Activated CD8-positive, alpha-beta memory T cell treated with anti-CD3 and anti-CD28 coated beads, Interleukin-2, amount 10 ng/mL, durations not matched to agents 7 days and 5 days (primary cell): Measurements from ENCODE around the gene ZWILCH. TPM values are rescaled to one million over a fixed set of nuclear protein-coding genes. Genes with fewer than 3 reads are reported as not detected.
"Not testable (repeated sequence)": the region's sequence is repeated elsewhere in the genome, so short reads cannot be mapped to it uniquely, and the experiment has no call there.

Experiments
- ATAC-seq: fragments of 150-1000 bp; cut with Tn5 transposase; one replicate; pipeline ENCODE4 v1.10.0; 2021; ENCODE audit warnings: moderate library complexity
- CTCF ChIA-PET: fragments of 350-600 bp; sonication (Branson Sonifier 250); formaldehyde crosslinking; loops from one replicate; lab custom pipeline; 2021; ENCODE audit warnings: antibody characterized with exemption; lab: Charles Lee
- DNase-seq: peaks from one replicate; pipeline ENCODE4 v3.0.0-alpha.2; 2020
- H3K27ac Mint-ChIP-seq: one replicate; pipeline ENCODE4 v1.8.0; 2021; ENCODE audit warnings: mild to moderate bottlenecking, mixed read lengths
- H3K27me3 Mint-ChIP-seq: one replicate; pipeline ENCODE4 v1.8.0; 2021; ENCODE audit warnings: mixed read lengths
- H3K36me3 Mint-ChIP-seq: one replicate; pipeline ENCODE4 v1.8.0; 2021; ENCODE audit warnings: mild to moderate bottlenecking, mixed read lengths
- H3K4me1 Mint-ChIP-seq: one replicate; pipeline ENCODE4 v1.8.0; 2021; ENCODE audit warnings: mixed read lengths
- H3K4me3 Mint-ChIP-seq: one replicate; pipeline ENCODE4 v1.8.0; 2021; ENCODE audit warnings: mild to moderate bottlenecking, moderate library complexity, mixed read lengths
- H3K9me3 Mint-ChIP-seq: one replicate; pipeline ENCODE4 v1.8.0; 2022; ENCODE audit warnings: low read depth, mixed read lengths
- total RNA-seq, 2 experiments: library from RNA; stranded (reverse); gene quantifications; one replicate each; pipeline ENCODE4 v1.2.3, GENCODE V29; 2021

Gene ZWILCH
- total RNA-seq, 2 experiments from 2014 or later = 35.6 to 44.6 TPM

GRCh38 chr15:66581972-66582537 is 76.9 kb downstream of the ZWILCH start:
- no peaks in the 10 kb centered on the region for H3K36me3 Mint-ChIP-seq
- peaks cover 9% of the 10 kb centered on the region for H3K27me3 Mint-ChIP-seq
- peaks cover 9% of the 10 kb centered on the region for H3K4me1 Mint-ChIP-seq
- no peak overlapping the region for H3K4me3 Mint-ChIP-seq
- ATAC-seq (no peak), DNase-seq (no peak)
- no peak overlapping the region for H3K27ac Mint-ChIP-seq
- CTCF ChIA-PET = interaction anchor here (1.3 kb wide), 1 partner anchor 15 kb away, joined by 5 read pairs; no protein-coding TSS in a partner anchor
- H3K9me3 Mint-ChIP-seq = no peaks in the 10 kb centered on the region

GRCh38 chr15:66586155-66586976 is 81.2 kb downstream of the ZWILCH start:
- Mint-ChIP-seq H3K36me3 (no peaks in the 10 kb centered on the region), H3K4me1 (peaks cover 3% of the 10 kb centered on the region), H3K9me3 (no peaks in the 10 kb centered on the region), H3K27me3 (peaks cover 18% of the 10 kb centered on the region), H3K4me3 (no peak overlapping the region), H3K27ac (no peak overlapping the region)
- ATAC-seq (no peak), DNase-seq (no peak)
- CTCF ChIA-PET = interaction anchor here (1.5 kb wide), 1 partner anchor 19 kb away, joined by 4 read pairs; no protein-coding TSS in a partner anchor

GRCh38 chr15:66587020-66587419 is 81.9 kb downstream of the ZWILCH start:
- DNase-seq = no peak
- H3K9me3 Mint-ChIP-seq = no peaks in the 10 kb centered on the region
- CTCF ChIA-PET = interaction anchor here (1.4 kb wide), 1 partner anchor 32 kb away, joined by 3 read pairs; no protein-coding TSS in a partner anchor
- no peak for ATAC-seq
- peaks cover 3% of the 10 kb centered on the region for H3K4me1 Mint-ChIP-seq
- H3K4me3 Mint-ChIP-seq = no peak overlapping the region
- H3K36me3 Mint-ChIP-seq = no peaks in the 10 kb centered on the region
- no peak overlapping the region for H3K27ac Mint-ChIP-seq
- H3K27me3 Mint-ChIP-seq = peaks cover 18% of the 10 kb centered on the region

DNA sequence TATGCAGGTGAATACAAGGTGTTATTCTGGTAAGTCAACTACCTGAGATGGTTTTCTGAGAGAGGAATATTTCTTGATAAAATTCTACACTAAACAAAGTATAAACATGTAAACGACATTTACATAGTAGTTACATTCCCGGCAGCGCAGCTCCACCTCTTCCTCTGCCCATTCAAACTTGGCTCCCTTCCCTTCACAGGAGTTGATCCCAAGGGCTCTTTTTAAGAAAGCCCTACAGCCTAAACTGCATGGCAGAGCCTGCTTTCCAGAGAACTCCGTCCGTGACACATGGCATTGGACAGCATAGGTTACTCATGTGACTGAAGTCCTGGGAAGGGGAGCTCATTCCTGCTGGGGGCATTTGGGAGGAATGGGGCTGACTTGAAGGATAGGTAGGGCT is 82.6 kb downstream of the ZWILCH start:
- H3K9me3 Mint-ChIP-seq = no peaks in the 10 kb centered on the region
- H3K36me3 Mint-ChIP-seq = no peaks in the 10 kb centered on the region
- CTCF ChIA-PET = interaction anchor here (1.4 kb wide), 1 partner anchor 31 kb away, joined by 3 read pairs; no protein-coding TSS in a partner anchor
- ATAC-seq = no peak
- peaks cover 18% of the 10 kb centered on the region for H3K27me3 Mint-ChIP-seq
- no peak for DNase-seq
- H3K4me1 Mint-ChIP-seq = peaks cover 3% of the 10 kb centered on the region
- no peak overlapping the region for H3K27ac Mint-ChIP-seq
- no peak overlapping the region for H3K4me3 Mint-ChIP-seq

DNA sequence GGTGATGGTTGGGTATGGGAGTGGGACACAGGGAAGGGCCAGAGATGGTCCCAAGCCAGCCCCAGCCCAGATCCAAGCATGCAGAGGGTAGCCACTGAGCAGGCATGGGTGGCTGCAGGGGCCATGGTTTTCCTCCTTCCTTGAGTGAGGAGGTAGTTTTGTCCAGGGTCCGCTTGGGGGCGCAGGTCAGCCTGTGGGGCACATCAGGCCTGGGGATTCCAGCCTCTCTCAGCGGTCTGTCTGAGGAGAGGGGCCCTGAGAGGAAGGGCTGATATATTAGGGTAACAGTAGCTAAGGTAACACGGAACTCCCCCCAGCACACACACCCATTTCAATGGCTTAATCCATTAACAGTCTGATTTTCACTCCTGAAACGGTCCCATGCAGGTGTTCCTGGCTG is 83.4 kb downstream of the ZWILCH start:
- CTCF ChIA-PET = interaction anchor here (1.0 to 1.4 kb wide), 2 partner anchors 30 to 263 kb away, joined by 3 read pairs; no protein-coding TSS in a partner anchor

GRCh38 chr15:66588971-66589370 is 83.8 kb downstream of the ZWILCH start:
- CTCF ChIA-PET = interaction anchor here (1.0 kb wide), 1 partner anchor 262 kb away, joined by 3 read pairs; no protein-coding TSS in a partner anchor
- ATAC-seq (no peak), DNase-seq (no peak)
- Mint-ChIP-seq H3K9me3 (no peaks in the 10 kb centered on the region), H3K4me1 (peaks cover 3% of the 10 kb centered on the region), H3K36me3 (no peaks in the 10 kb centered on the region), H3K4me3 (no peak overlapping the region), H3K27ac (no peak overlapping the region), H3K27me3 (peaks cover 18% of the 10 kb centered on the region)

More for the DNA sequence above, 83.4 kb downstream of the ZWILCH start:
- ATAC-seq (no peak), DNase-seq (no peak)
- Mint-ChIP-seq H3K36me3 (no peaks in the 10 kb centered on the region), H3K27ac (no peak overlapping the region), H3K4me1 (peaks cover 3% of the 10 kb centered on the region), H3K27me3 (peaks cover 18% of the 10 kb centered on the region), H3K9me3 (no peaks in the 10 kb centered on the region), H3K4me3 (no peak overlapping the region)

- peaks cover 14% of the 10 kb centered on the region for H3K27me3 Mint-ChIP-seq
- not testable (repeated sequence) for H3K4me3 Mint-ChIP-seq, H3K9me3 Mint-ChIP-seq, H3K36me3 Mint-ChIP-seq, DNase-seq, H3K4me1 Mint-ChIP-seq, H3K27ac Mint-ChIP-seq, ATAC-seq
- CTCF ChIA-PET = interaction anchor here (1.5 kb wide), 1 partner anchor 23 kb away, joined by 4 read pairs; no protein-coding TSS in a partner anchor
Measured at GRCh38 chr15:66589429-66589828, 84.3 kb downstream of the ZWILCH start.

- H3K4me3 Mint-ChIP-seq = no peak overlapping the region
- CTCF ChIA-PET = interaction anchor here (1.5 kb wide), 1 partner anchor 24 kb away, joined by 4 read pairs; no protein-coding TSS in a partner anchor
- H3K27me3 Mint-ChIP-seq = peaks cover 16% of the 10 kb centered on the region
- ATAC-seq = no peak
- H3K4me1 Mint-ChIP-seq = peaks cover 3% of the 10 kb centered on the region
- no peaks in the 10 kb centered on the region for H3K36me3 Mint-ChIP-seq
- no peak for DNase-seq
- H3K9me3 Mint-ChIP-seq = no peaks in the 10 kb centered on the region
- no peak overlapping the region for H3K27ac Mint-ChIP-seq
Measured at GRCh38 chr15:66590435-66590834, 85.3 kb downstream of the ZWILCH start.

DNA sequence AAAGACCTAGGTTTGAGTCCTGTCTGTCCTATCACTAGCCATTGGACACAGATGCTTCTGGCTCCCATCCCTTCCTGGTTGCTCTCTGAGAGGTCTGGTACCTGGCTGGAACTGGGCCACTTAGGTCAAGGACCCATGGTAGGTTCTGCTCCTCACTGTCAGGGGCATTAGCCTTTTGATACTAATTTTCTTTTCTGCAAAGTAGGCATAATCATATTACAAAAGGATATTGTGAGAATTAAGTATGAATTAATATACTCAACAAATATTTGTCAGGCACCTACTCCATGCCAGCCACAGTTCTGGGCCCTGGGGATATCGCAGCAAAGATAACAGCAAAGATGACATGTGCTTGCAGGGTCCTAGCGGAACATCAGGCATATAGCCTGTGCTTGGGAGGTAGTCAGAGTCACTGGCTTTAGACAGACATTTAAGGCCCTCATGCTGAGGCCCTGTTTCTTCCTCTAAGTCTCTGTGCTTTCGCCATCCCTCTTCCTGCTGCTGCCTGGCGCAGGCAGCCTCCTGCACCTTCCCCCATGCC is 86.3 kb downstream of the ZWILCH start:
- Mint-ChIP-seq H3K27me3 (peaks cover 13% of the 10 kb centered on the region), H3K36me3 (no peaks in the 10 kb centered on the region), H3K4me3 (no peak overlapping the region), H3K27ac (no peak overlapping the region), H3K4me1 (peaks cover 3% of the 10 kb centered on the region), H3K9me3 (no peaks in the 10 kb centered on the region)
- DNase-seq (no peak), ATAC-seq (no peak)
- CTCF ChIA-PET = no interaction called here

- H3K27ac Mint-ChIP-seq = no peak overlapping the region
- ATAC-seq (no peak), DNase-seq (no peak)
- H3K36me3 Mint-ChIP-seq = no peaks in the 10 kb centered on the region
- no peaks in the 10 kb centered on the region for H3K9me3 Mint-ChIP-seq
- H3K4me1 Mint-ChIP-seq = peaks cover 3% of the 10 kb centered on the region
- no peak overlapping the region for H3K4me3 Mint-ChIP-seq
- CTCF ChIA-PET = no interaction called here
- H3K27me3 Mint-ChIP-seq = peaks cover 11% of the 10 kb centered on the region
Measured at GRCh38 chr15:66592505-66593218, 87.5 kb downstream of the ZWILCH start.

GRCh38 chr15:66593219-66593780 is 88.2 kb downstream of the ZWILCH start:
- Mint-ChIP-seq H3K4me1 (peaks cover 9% of the 10 kb centered on the region), H3K27me3 (peaks cover 6% of the 10 kb centered on the region), H3K36me3 (no peaks in the 10 kb centered on the region), H3K27ac (no peak overlapping the region), H3K9me3 (no peaks in the 10 kb centered on the region), H3K4me3 (no peak overlapping the region)
- ATAC-seq (no peak), DNase-seq (no peak)
- CTCF ChIA-PET = interaction anchor here (1.4 kb wide), 1 partner anchor 10 kb away, joined by 3 read pairs; no protein-coding TSS in a partner anchor

DNA sequence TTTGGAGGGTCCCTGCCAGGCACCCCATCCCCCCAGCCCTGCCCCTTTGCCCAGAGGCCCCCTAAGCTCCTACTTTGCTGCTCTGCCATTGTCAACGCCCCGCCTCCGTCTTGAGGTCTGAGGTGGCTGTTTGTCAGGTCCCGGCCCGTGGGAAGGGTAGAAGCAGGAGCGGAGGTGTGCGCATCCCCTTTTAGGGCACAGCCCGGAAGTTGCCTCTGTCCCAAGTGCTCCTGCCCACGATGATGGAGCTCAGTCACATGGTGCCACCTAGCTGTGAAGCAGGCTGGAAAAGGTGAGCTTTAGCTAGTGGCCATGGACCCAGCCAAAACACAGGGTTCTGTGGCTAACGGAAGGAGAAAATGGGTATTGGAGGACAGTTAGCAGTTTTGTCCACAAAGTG is 89.2 kb downstream of the ZWILCH start:
- ATAC-seq = no peak
- Mint-ChIP-seq H3K36me3 (no peaks in the 10 kb centered on the region), H3K27ac (no peak overlapping the region), H3K4me1 (peaks cover 9% of the 10 kb centered on the region), H3K9me3 (no peaks in the 10 kb centered on the region), H3K27me3 (peaks cover 4% of the 10 kb centered on the region), H3K4me3 (no peak overlapping the region)
- DNase-seq = no peak
- CTCF ChIA-PET = interaction anchor here (1.4 kb wide), 1 partner anchor 9 kb away, joined by 3 read pairs; no protein-coding TSS in a partner anchor
